Stimulated activated naive CD4-positive, alpha-beta T cell treated with Interleukin-2 at 50 U/mL for 16 hours (primary cell): ENCODE measurements around the gene PYDC2.
"Not testable (repeated sequence)": the region's sequence is repeated elsewhere in the genome, so short reads cannot be mapped to it uniquely, and the experiment has no call there.

Experiments
- DNase-seq: peaks from one replicate; lab custom pipeline; 2025; lab: John Stamatoyannopoulos, UW

PYDC2 gene

DNA sequence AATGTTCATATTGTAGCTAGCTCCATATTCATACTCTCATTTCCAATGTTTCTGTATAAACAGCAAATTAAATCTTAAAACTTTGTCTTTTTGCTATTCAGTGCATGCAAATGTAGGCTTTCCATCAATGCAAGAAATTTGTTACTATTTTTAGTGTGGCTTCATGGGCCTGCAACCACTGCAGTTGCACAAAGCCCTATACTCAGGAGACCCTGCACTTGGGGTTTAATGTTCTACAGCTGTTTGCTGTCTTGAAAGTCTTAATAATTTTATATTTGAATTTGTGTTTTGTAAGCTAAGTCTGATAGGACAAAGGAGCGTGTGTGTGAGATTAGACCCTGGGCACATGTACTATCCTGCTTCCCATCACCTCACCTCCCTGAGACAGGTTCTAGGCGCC is 9.6 kb downstream of the PYDC2 start:
- no peak for DNase-seq

GRCh38 chr3:191473661-191474198 is 12.8 kb downstream of the PYDC2 start:
- no peak for DNase-seq

DNA sequence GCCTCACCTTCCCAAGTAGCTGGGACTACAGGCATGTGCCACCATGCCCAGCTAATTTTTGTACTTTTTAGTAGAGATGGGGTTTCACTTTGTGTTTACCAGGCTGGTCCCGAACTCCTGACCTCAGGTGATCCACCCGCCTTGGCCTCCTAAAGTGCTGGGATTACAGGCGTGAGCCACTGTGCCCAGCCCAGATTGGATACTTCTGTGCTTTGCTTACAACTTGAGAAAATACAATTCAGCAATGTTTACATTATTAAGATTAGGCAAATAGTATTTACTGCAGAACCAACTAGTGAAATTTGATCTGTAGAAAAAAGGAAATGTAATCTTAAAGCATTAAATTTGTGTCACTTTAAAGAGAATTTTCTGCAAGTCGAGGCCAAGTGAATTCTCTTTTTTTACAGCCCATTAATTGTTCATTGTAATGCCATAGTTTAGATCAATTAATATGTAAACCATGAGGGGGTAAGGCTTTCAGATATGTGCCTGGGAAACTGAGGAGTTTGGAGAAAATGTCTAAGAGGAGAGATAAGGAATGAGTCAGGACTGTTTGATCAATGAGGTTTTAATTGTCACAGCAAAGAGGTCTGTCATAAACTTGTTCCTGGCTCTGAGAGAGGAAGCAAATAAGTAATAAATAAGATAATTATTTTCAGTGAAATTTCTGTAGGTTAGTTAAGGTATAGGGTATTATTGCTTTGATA is 15.3 kb downstream of the PYDC2 start:
- DNase-seq, result no peak

DNA sequence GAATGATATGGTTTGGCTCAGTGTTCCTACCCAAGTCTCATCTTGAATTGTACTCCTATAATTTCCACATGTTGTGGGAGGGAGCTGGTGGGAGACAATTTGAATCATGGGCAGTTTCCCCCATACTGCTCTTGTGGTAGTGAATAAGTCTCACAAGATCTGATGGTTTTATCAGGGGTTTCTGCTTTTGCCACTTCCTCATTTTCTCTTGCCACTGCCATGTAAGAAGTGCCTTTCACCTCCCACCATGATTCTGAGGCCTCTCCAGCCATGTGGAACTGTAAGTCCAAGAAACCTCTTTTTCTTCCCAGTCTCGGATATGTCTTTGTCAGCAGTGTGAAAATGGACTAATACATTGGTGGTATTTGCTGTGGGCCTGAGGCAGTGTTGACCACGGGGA is 23.0 kb downstream of the PYDC2 start:
- DNase-seq, result not testable (repeated sequence)

DNA sequence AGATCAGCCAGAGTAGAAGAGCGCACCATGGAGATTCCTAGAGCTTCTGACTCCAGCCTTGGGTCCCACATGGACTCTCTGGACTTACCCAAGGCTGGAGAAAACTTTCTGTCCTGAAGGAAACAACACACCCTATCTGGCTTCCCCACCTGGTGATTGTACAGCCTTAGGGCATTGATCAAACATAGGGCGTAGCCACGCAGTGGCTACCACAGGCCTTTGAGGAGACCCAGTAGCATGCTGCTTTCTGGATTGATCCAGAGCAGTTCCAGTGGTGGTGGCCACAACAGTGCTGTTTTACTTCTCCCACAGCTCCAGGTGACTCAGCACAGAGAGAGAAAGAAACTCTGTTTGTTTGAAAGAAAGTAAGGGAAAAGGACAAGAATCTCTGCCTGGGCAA is 23.5 kb downstream of the PYDC2 start:
- DNase-seq, result no peak

- no peak for DNase-seq
Observed at GRCh38 chr3:191492601-191493000, 31.6 kb downstream of the PYDC2 start.

DNA sequence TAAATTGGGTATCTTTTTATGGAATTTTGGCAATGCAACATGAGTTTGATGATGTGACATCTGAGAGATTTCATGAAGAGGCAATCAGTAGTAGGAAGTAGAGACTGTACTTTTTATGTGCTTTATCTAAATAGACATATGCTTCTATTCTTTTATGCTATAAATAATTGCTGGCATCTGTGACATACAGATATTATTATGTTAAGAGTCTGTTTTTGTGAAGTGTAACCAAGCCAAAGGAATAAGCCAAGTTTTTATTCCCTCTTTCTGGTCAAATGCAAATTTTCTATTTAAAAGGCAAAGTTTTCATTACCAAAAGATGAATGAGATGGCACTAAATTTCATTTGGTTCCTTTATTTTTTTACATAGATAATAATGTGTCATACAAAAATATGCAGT is 32.4 kb downstream of the PYDC2 start:
- DNase-seq, result no peak

DNA sequence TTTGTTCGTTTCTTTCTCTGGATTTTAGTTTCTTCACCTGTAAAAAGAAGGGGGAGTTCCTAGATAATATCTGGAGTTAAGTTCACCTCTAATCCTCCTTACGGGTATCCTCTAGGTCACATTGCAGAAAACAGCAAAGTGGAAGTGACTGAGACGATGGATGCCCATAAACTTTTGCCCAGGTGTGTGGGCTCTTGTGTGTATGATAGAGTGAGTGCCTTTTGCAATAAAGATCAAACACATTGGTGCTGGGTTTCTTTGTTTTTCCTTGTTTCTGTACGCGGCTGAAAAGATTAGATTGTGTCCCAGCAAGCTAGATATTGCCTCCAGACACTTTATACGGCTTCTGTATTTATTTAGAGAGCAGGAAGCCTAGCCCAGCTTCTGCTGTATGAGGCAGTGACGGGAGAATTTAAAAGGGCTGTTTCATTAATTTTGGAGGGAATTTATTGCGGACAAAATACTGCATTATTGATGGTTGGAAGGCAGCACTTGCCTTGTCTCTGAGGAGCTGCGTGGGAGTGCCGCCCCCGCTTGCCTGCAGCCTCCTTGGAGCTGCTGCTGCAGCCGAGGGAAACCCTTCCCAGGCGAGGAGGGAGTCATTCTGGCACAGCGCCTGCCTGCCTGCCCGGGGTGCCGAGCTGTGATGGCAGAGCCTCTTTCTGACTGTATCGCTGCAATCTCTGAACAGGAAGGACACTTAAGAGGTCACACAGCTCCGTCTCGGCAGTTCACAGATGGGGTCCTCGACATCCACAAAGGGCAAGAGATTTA is 38.5 kb downstream of the PYDC2 start:
- no peak for DNase-seq

- no peak for DNase-seq
Observed at GRCh38 chr3:191500892-191501291, 39.9 kb downstream of the PYDC2 start.

DNA sequence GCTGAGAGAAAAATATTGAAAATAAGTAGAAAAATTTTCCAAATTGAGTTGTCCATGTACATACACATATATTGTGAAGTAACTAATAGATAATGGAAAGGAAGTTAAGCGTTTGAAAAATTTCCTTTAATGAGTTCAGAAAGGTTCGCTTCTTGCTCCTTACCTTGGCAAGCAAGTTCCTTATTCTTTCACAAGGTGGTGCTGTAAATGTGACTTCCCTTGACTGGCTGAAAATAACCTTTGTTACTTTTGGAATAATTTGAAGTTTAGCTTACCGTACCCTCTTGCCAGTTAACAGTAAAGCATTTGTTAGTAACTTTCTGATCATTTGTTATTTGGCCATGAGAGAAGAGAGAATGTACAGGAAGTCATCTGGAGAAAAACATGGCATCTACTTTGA is 41.6 kb downstream of the PYDC2 start:
- no peak for DNase-seq

- DNase-seq, result no peak
Observed at GRCh38 chr3:191509078-191509477, 48.1 kb downstream of the PYDC2 start.
